ENCODE data around the gene CDH4.

Gene CDH4

GRCh38 chr20:61513124-61514017, 261.3 kb downstream of the CDH4 start:
- DNase-seq (ENCODE audit: low read depth in 1 of 2, low spot score in 1 of 2) = no peak

- DNase-seq (ENCODE audit: low read depth in 1 of 2, low spot score in 1 of 2) = no peak
These were observed 261.9 kb downstream of the CDH4 start for GRCh38 chr20:61514018-61514365.

- DNase-seq (ENCODE audit: low read depth in 1 of 2, low spot score in 1 of 2) = no peak
These were observed 262.3 kb downstream of the CDH4 start for GRCh38 chr20:61514396-61514795.

GRCh38 chr20:61514805-61515505, 262.9 kb downstream of the CDH4 start:
- no peak for DNase-seq (ENCODE audit: low read depth in 1 of 2, low spot score in 1 of 2)

- no peak for DNase-seq (ENCODE audit: low read depth in 1 of 2, low spot score in 1 of 2)
These were observed 263.9 kb downstream of the CDH4 start for GRCh38 chr20:61515922-61516321.

GRCh38 chr20:61516346-61517208, 264.5 kb downstream of the CDH4 start:
- DNase-seq (ENCODE audit: low read depth in 1 of 2, low spot score in 1 of 2) = no peak

GRCh38 chr20:61517419-61517818, 265.4 kb downstream of the CDH4 start:
- no peak for DNase-seq (ENCODE audit: low read depth in 1 of 2, low spot score in 1 of 2)

GRCh38 chr20:61518424-61518951, 266.4 kb downstream of the CDH4 start:
- no peak for DNase-seq (ENCODE audit: low read depth in 1 of 2, low spot score in 1 of 2)

- no peak for DNase-seq (ENCODE audit: low read depth in 1 of 2, low spot score in 1 of 2)
These were observed 267.4 kb downstream of the CDH4 start for GRCh38 chr20:61519488-61519887.

GRCh38 chr20:61520076-61520892, 268.2 kb downstream of the CDH4 start:
- DNase-seq (ENCODE audit: low read depth in 1 of 2, low spot score in 1 of 2) = no peak

GRCh38 chr20:61520893-61521460, 268.9 kb downstream of the CDH4 start:
- DNase-seq (ENCODE audit: low read depth in 1 of 2, low spot score in 1 of 2) = no peak

GRCh38 chr20:61521687-61522420, 269.8 kb downstream of the CDH4 start:
- no peak for DNase-seq (ENCODE audit: low read depth in 1 of 2, low spot score in 1 of 2)

GRCh38 chr20:61522498-61523090, 270.5 kb downstream of the CDH4 start:
- no peak for DNase-seq (ENCODE audit: low read depth in 1 of 2, low spot score in 1 of 2)

- no peak for DNase-seq (ENCODE audit: low read depth in 1 of 2, low spot score in 1 of 2)
These were observed 271.1 kb downstream of the CDH4 start for GRCh38 chr20:61523145-61523544.

- no peak for DNase-seq (ENCODE audit: low read depth in 1 of 2, low spot score in 1 of 2)
These were observed 273.0 kb downstream of the CDH4 start for GRCh38 chr20:61524951-61525666.

GRCh38 chr20:61525781-61526431, 273.8 kb downstream of the CDH4 start:
- DNase-seq (ENCODE audit: low read depth in 1 of 2, low spot score in 1 of 2) = no peak

- no peak for DNase-seq (ENCODE audit: low read depth in 1 of 2, low spot score in 1 of 2)
These were observed 274.8 kb downstream of the CDH4 start for GRCh38 chr20:61526907-61527306.

GRCh38 chr20:61527626-61528025, 275.6 kb downstream of the CDH4 start:
- DNase-seq (ENCODE audit: low read depth in 1 of 2, low spot score in 1 of 2) = no peak

Measured in stimulated activated CD4-positive, alpha-beta T cell treated with anti-CD3 and anti-CD28 coated beads, Interleukin-15, amount 100 ng/mL, for 1 hour (primary cell).